HFFc6 (cell line): Measurements from ENCODE around the gene APBB2. TPM values are rescaled to one million over a fixed set of nuclear protein-coding genes. Genes with fewer than 3 reads are reported as not detected.

ENCODE experiments used
- DNase-seq: peaks from one replicate; pipeline ENCODE4 v3.0.0-alpha.2; 2018
- H3K27ac Mint-ChIP-seq: 2 replicates; pipeline ENCODE4 v1.8.0; 2020; ENCODE audit warnings: mild to moderate bottlenecking, mixed read lengths
- H3K27me3 Mint-ChIP-seq: 2 replicates; pipeline ENCODE4 v1.8.0; 2021; ENCODE audit warnings: mild to moderate bottlenecking, moderate library complexity, mixed read lengths; ENCODE audit not compliant: insufficient read depth
- H3K36me3 Mint-ChIP-seq: 2 replicates; pipeline ENCODE4 v1.8.0; 2021; ENCODE audit warnings: low read depth, mixed read lengths
- H3K4me1 Mint-ChIP-seq: 2 replicates; pipeline ENCODE4 v1.8.0; 2020; ENCODE audit warnings: low read depth, mixed read lengths
- H3K4me3 Mint-ChIP-seq: 2 replicates; pipeline ENCODE4 v1.8.0; 2020; ENCODE audit warnings: mild to moderate bottlenecking, moderate library complexity, mixed read lengths
- H3K9me3 Mint-ChIP-seq: 2 replicates; pipeline ENCODE4 v1.8.0; 2020; ENCODE audit warnings: mild to moderate bottlenecking, mixed read lengths
- CTCF ChIP-seq: fragments of 200-600 bp; sonication (generic); IDR thresholded peaks from 2 replicates; pipeline ENCODE4 v1.5.0; 2021; ENCODE audit warnings: antibody characterized with exemption, mild to moderate bottlenecking
- total RNA-seq, 6 experiments: library from RNA; stranded (reverse); fragmentation: NEBNext Ultra II Directional; extraction: Animal tissue kit (Norgen Biotek cat#: 25700); gene quantifications; 2 replicates in 1 of 6; 3 replicates in 5 of 6; pipeline ENCODE4 v1.2.3, GENCODE V29; 2021

Gene APBB2
- total RNA-seq, 6 experiments from 2014 or later: 32.4 to 45.5 (median 35.8) TPM

GRCh38 chr4:41009411-41009810 lies 204.9 kb downstream of the APBB2 start:
- peak overlapping the region; percentile 55 for H3K4me3 Mint-ChIP-seq
- peak overlapping the region; percentile 78 for H3K27ac Mint-ChIP-seq

GRCh38 chr4:41006141-41006540 lies 208.2 kb downstream of the APBB2 start:
- peaks cover 31% of the 10 kb centered on the region for H3K4me1 Mint-ChIP-seq
- H3K27ac Mint-ChIP-seq: peak overlapping the region; percentile 2; the same call in 1 of the 2 replicates
- peaks cover 10% of the 10 kb centered on the region for H3K36me3 Mint-ChIP-seq
- TF ChIP-seq CTCF: no peak
- no peaks in the 10 kb centered on the region for H3K9me3 Mint-ChIP-seq
- no peaks in the 10 kb centered on the region for H3K27me3 Mint-ChIP-seq
- peak; percentile 42 for DNase-seq
- H3K4me3 Mint-ChIP-seq: no peak overlapping the region

More at GRCh38 chr4:41009411-41009810, 204.9 kb downstream of the APBB2 start:
- Mint-ChIP-seq H3K9me3 (no peaks in the 10 kb centered on the region), H3K27me3 (no peaks in the 10 kb centered on the region; the same call in 1 of the 2 replicates), H3K36me3 (peaks cover 13% of the 10 kb centered on the region; the same call in 1 of the 2 replicates), H3K4me1 (peaks cover 59% of the 10 kb centered on the region)
- DNase-seq: peak; percentile 62
- no peak for TF ChIP-seq CTCF

GRCh38 chr4:41002309-41002708 lies 212.0 kb downstream of the APBB2 start:
- H3K4me3 Mint-ChIP-seq: no peak overlapping the region
- H3K27me3 Mint-ChIP-seq: no peaks in the 10 kb centered on the region
- no peak for TF ChIP-seq CTCF
- no peak for DNase-seq
- H3K9me3 Mint-ChIP-seq: no peaks in the 10 kb centered on the region
- peaks cover 12% of the 10 kb centered on the region for H3K36me3 Mint-ChIP-seq
- peaks cover 21% of the 10 kb centered on the region for H3K4me1 Mint-ChIP-seq
- no peak overlapping the region for H3K27ac Mint-ChIP-seq

- no peak for DNase-seq
- H3K36me3 Mint-ChIP-seq: peaks cover 7% of the 10 kb centered on the region
- H3K9me3 Mint-ChIP-seq: no peaks in the 10 kb centered on the region
- H3K27ac Mint-ChIP-seq: no peak overlapping the region
- H3K27me3 Mint-ChIP-seq: no peaks in the 10 kb centered on the region
- peaks cover 28% of the 10 kb centered on the region for H3K4me1 Mint-ChIP-seq
- no peak overlapping the region for H3K4me3 Mint-ChIP-seq
- TF ChIP-seq CTCF: no peak
Observed at GRCh38 chr4:41000356-41000755, 214.0 kb downstream of the APBB2 start.

GRCh38 chr4:40998675-40999358 lies 215.5 kb downstream of the APBB2 start:
- no peaks in the 10 kb centered on the region for H3K9me3 Mint-ChIP-seq
- no peaks in the 10 kb centered on the region for H3K27me3 Mint-ChIP-seq
- H3K27ac Mint-ChIP-seq: no peak overlapping the region
- H3K4me3 Mint-ChIP-seq: no peak overlapping the region
- DNase-seq: no peak
- peaks cover 44% of the 10 kb centered on the region for H3K4me1 Mint-ChIP-seq
- H3K36me3 Mint-ChIP-seq: peaks cover 7% of the 10 kb centered on the region
- no peak for TF ChIP-seq CTCF
